Endometrial microvascular endothelial cells (primary cell): Measurements from ENCODE around the gene RAB3A. TPM values are rescaled to one million over a fixed set of nuclear protein-coding genes. Genes with fewer than 3 reads are reported as not detected.

Experiments
- in situ Hi-C: cut with HindIII; loops from 2 replicates; pipeline ENCODE4 v1.10.0; 2017; ENCODE audit warnings: low sequenced_read_pairs, low pct_unique_long_range_greater_than_20kb; ENCODE audit errors: inconsistent ontology term
- total RNA-seq: library from RNA; depleted of rRNA; stranded (reverse); fragments of >200 nt; gene quantifications from one replicate; pipeline ENCODE4 v1.2.3, GENCODE V29; 2015; ENCODE audit errors: inconsistent ontology term

RAB3A gene
- total RNA-seq, 1 donor from 2014 or later = 2.6 TPM

DNA sequence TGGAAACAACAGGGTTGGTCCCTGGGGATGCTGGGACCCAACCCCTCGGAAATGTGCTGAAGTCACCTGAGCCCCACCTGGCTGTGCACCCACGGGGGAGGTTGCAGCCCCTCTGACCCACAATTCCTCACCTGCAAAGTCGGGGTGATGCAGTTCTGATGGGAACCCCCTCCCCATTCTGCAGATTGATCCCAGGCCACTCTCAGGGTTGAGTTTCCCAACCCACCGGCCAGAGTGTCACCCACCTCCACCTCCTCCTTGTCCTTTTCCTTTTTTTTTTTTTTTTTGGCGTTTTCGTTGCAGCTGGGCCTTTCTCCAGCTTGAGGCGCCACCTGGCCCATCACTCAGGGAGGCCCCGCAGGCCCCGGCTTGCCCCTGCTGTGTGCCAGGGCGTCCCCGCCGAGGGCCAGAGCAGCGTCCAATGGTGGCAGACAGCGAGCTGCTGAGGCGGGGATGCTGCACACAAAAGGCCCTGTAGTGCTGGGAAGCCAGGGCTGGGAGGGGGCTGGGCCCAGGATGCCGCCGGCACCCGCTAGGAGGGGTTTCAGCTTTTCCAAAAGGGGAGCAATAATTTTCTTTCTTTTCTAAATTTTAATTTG lies 46.3 kb downstream of the RAB3A start:
- in situ Hi-C loops = no loop called here

- in situ Hi-C loops = no loop called here
Observed at GRCh38 chr19:18156841-18157464, 46.9 kb downstream of the RAB3A start.

GRCh38 chr19:18156268-18156667 lies 47.6 kb downstream of the RAB3A start:
- in situ Hi-C loops = no loop called here

GRCh38 chr19:18155095-18156087 lies 48.5 kb downstream of the RAB3A start:
- in situ Hi-C loops = no loop called here

DNA sequence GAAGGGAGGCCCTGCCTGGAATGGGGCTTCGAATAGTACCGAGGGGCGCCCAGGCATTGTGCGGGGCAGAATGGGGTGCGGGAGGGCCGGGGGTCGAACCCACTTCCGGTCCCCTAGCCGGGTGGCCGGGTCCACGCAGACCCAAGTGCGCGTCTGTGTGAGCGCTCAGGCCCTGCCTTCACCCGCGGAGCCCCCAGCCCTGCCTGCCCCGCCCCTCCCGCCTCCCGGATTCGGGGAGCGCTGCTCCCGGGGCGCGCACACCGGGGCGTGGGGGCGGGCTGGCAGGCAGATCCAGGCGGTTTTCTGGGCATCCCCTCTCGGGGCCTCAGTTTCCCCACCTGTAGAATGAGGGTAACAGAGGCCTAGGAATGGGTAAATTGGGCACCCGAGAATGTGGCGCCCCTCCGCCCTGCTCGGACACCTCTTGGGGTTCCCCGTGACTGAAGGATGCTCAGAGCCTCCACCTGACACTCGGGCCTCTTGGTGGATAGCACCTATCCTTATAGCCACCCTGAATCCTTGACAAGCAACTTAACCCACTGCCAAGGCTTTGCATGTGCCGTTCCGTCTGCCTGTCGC lies 50.2 kb downstream of the RAB3A start:
- in situ Hi-C loops = no loop called here

DNA sequence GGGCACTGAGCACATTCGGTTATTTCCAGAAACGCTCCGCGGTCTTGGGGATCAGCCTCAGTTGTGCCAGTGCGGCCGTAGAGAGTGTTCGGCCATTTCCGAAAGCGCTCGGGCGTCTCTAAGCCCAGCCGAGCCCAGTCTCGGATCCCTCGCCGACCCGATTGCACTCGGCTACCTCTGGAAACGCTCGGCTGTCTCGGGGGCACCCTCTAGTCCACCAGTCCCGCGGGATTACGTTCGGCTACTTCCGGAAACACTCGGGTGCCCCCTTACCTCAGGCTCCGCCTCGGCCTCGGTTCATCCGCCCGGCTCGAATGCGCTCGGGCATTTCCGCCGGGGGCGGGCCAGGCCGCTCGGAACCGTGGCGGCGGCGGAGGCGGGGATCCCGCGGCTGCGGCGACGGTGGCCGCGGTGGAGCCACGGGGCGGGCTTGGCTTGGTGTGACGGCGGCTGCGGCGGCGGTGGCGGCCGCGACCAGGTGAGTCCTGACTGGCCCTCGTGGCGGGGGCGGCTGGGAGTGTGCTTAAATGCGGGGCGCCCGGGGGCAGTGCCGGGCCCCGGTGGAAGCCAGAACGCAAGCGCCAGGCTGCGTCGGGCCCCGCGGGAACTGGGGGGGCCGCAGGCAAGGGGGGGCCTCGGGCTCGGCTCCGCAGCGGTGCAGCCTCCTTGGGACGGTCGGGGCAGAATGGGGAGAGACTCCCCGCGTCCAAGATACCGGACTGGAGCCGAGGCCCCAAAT lies 50.9 kb downstream of the RAB3A start, which contains the start of gene PIK3R2:
TSS of gene PIK3R2 (plus strand) at position 347 of the 739 bp plus-strand sequence. CDS start 2,717 bp downstream, outside the sequence.
- in situ Hi-C loops = no loop called here

GRCh38 chr19:18152442-18152816 lies 51.4 kb downstream of the RAB3A start:
- in situ Hi-C loops = no loop called here

GRCh38 chr19:18150776-18151624 lies 52.8 kb downstream of the RAB3A start:
- in situ Hi-C loops = no loop called here

DNA sequence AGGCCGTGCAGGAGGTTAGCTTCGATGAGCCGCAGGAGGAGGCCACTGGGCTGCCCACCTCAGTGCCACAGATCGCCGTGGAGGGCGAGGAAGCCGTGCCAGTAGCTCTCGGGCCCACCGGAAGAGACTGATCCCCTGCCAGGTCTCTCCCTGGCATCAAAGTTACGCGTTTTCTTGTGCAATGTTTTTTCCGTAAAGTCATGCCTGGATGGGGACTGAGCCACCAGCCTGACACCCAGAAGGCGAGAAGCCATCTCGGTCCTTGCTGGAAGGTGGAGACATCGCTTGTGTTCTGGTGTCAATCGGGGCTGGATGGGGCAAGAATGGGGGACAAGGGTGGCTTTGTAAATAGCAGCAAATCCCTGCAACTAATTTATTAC lies 54.3 kb downstream of the RAB3A start:
- in situ Hi-C loops = no loop called here

DNA sequence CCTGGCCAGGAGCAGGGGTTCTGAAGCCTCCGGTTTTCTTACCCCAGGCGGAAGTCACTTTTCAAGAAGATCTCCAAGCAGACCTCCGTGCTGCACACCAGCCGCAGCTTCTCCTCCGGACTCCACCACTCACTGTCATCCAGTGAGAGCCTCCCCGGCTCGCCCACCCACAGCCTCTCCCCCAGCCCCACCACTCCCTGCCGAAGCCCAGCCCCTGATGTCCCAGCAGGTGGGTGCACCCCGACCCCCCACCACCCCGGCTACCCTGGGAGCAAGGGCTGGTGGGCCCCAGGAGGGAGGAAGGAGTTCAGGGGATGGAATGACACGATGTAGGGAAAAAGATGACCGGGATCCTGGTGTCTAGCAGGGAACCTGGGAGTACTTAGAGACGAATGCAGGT lies 56.4 kb downstream of the RAB3A start:
- in situ Hi-C loops = no loop called here

Other genes with a start within 250 kb of the RAB3A start
- gene KCNN1, start 236.9 kb downstream of the RAB3A start, total RNA-seq = not detected
- 26.1 TPM for gene ARRDC2, start 195.9 kb downstream of the RAB3A start, total RNA-seq
- 0.74 TPM for gene IL12RB1, start 117.1 kb downstream of the RAB3A start, total RNA-seq
- 4.2 TPM for gene MAST3, start 106.3 kb downstream of the RAB3A start, total RNA-seq
- gene PIK3R2, start 50.9 kb downstream of the RAB3A start, total RNA-seq = 11.2 TPM
- gene IFI30, start 30.2 kb downstream of the RAB3A start, total RNA-seq = 13.2 TPM
- 52.6 TPM for gene MPV17L2, start 10.8 kb downstream of the RAB3A start, total RNA-seq
- gene PDE4C, start 22.4 kb upstream of the RAB3A start, total RNA-seq = not detected
- 0.46 TPM for gene IQCN, start 70.4 kb upstream of the RAB3A start, total RNA-seq
- gene JUND, start 77.6 kb upstream of the RAB3A start, total RNA-seq = 99.6 TPM
- 293 TPM for gene LSM4, start 119.0 kb upstream of the RAB3A start, total RNA-seq
- 5.8 TPM for gene PGPEP1, start 136.6 kb upstream of the RAB3A start, total RNA-seq
- gene GDF15, start 182.1 kb upstream of the RAB3A start, total RNA-seq = 305 TPM
- gene LRRC25, start 193.6 kb upstream of the RAB3A start, total RNA-seq = not detected
- 174 TPM for gene SSBP4, start 215.4 kb upstream of the RAB3A start, total RNA-seq
- gene ISYNA1, start 234.1 kb upstream of the RAB3A start, total RNA-seq = 22.4 TPM